KMS-11 (cell line): ENCODE measurements around the gene KCNAB1.

Source experiments
- H2AFZ ChIP-seq: fragments of 200-600 bp; sonication (generic); 2 replicates; pipeline ENCODE4 v1.6.1; 2016; ENCODE audit warnings: antibody characterized with exemption, mixed run types, low read depth
- H3K27ac ChIP-seq: fragments of 200-600 bp; sonication (generic); 2 replicates; pipeline ENCODE4 v1.6.1; 2016; ENCODE audit warnings: mild to moderate bottlenecking, mixed run types
- H3K27me3 ChIP-seq: fragments of 200-600 bp; sonication (generic); 2 replicates; pipeline ENCODE4 v1.6.1; 2017; ENCODE audit warnings: mild to moderate bottlenecking, low read depth, mixed run types, moderate library complexity; ENCODE audit not compliant: insufficient read depth
- H3K36me3 ChIP-seq: fragments of 200-600 bp; sonication (generic); 2 replicates; pipeline ENCODE4 v1.6.1; 2017; ENCODE audit warnings: mild to moderate bottlenecking, mixed run types; ENCODE audit not compliant: insufficient read depth
- H3K4me1 ChIP-seq: fragments of 200-600 bp; sonication (generic); 2 replicates; pipeline ENCODE4 v1.6.1; 2016; ENCODE audit warnings: mild to moderate bottlenecking, low read depth, mixed run types; ENCODE audit not compliant: poor library complexity, severe bottlenecking
- H3K4me2 ChIP-seq: fragments of 200-600 bp; sonication (generic); 2 replicates; pipeline ENCODE4 v1.7.0; 2016; ENCODE audit warnings: mild to moderate bottlenecking, mixed run types
- H3K4me3 ChIP-seq: fragments of 200-600 bp; sonication (generic); IDR thresholded peaks from 2 replicates; pipeline ENCODE4 v1.6.1; 2017; ENCODE audit warnings: low read depth, low read length, mixed read lengths; ENCODE audit not compliant: insufficient read depth
- H3K79me2 ChIP-seq: fragments of 200-600 bp; sonication (generic); 2 replicates; pipeline ENCODE4 v1.6.1; 2016; ENCODE audit warnings: low read depth, mixed run types; ENCODE audit not compliant: insufficient read depth
- H3K9ac ChIP-seq: fragments of 200-600 bp; sonication (generic); 2 replicates; pipeline ENCODE4 v1.6.1; 2016; ENCODE audit warnings: mild to moderate bottlenecking, mixed run types
- H4K20me1 ChIP-seq: fragments of 200-600 bp; sonication (generic); 2 replicates; pipeline ENCODE4 v1.6.1; 2016; ENCODE audit warnings: mild to moderate bottlenecking, mixed run types; ENCODE audit not compliant: insufficient read depth
- TF ChIP-seq, protein P1 (sequence below): fragments of 200-600 bp; sonication (generic); conservative IDR thresholded peaks from 2 replicates; pipeline ENCODE4 v1.6.1; 2017; ENCODE audit warnings: low read depth, mild to moderate bottlenecking, antibody characterized with exemption, low read length, moderate library complexity, mixed read lengths

Gene KCNAB1

GRCh38 chr3:156304406-156304805 lies 184.0 kb downstream of the KCNAB1 start:
- no peaks in the 10 kb centered on the region for H3K27me3 ChIP-seq
- H4K20me1 ChIP-seq: no peaks in the 10 kb centered on the region
- no peak overlapping the region for H3K4me2 ChIP-seq
- no peaks in the 10 kb centered on the region for H3K4me1 ChIP-seq
- no peaks in the 10 kb centered on the region for H3K36me3 ChIP-seq
- H3K27ac ChIP-seq: no peak overlapping the region
- TF ChIP-seq, protein P1, sequence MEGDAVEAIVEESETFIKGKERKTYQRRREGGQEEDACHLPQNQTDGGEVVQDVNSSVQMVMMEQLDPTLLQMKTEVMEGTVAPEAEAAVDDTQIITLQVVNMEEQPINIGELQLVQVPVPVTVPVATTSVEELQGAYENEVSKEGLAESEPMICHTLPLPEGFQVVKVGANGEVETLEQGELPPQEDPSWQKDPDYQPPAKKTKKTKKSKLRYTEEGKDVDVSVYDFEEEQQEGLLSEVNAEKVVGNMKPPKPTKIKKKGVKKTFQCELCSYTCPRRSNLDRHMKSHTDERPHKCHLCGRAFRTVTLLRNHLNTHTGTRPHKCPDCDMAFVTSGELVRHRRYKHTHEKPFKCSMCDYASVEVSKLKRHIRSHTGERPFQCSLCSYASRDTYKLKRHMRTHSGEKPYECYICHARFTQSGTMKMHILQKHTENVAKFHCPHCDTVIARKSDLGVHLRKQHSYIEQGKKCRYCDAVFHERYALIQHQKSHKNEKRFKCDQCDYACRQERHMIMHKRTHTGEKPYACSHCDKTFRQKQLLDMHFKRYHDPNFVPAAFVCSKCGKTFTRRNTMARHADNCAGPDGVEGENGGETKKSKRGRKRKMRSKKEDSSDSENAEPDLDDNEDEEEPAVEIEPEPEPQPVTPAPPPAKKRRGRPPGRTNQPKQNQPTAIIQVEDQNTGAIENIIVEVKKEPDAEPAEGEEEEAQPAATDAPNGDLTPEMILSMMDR: no peak
- no peak overlapping the region for H3K4me3 ChIP-seq
- no peak overlapping the region for H2AFZ ChIP-seq
- no peak overlapping the region for H3K9ac ChIP-seq
- no peaks in the 10 kb centered on the region for H3K79me2 ChIP-seq

GRCh38 chr3:156305672-156306071 lies 185.3 kb downstream of the KCNAB1 start:
- no peak overlapping the region for H3K4me2 ChIP-seq
- no peaks in the 10 kb centered on the region for H3K36me3 ChIP-seq
- H3K79me2 ChIP-seq: no peaks in the 10 kb centered on the region
- TF ChIP-seq, protein P1: no peak
- H3K4me1 ChIP-seq: no peaks in the 10 kb centered on the region
- H2AFZ ChIP-seq: no peak overlapping the region
- H3K27ac ChIP-seq: no peak overlapping the region
- no peak overlapping the region for H3K9ac ChIP-seq
- H4K20me1 ChIP-seq: no peaks in the 10 kb centered on the region
- H3K4me3 ChIP-seq: no peak overlapping the region
- H3K27me3 ChIP-seq: no peaks in the 10 kb centered on the region

GRCh38 chr3:156307704-156308103 lies 187.3 kb downstream of the KCNAB1 start:
- Histone ChIP-seq H3K4me2 (no peak overlapping the region), H3K27me3 (no peaks in the 10 kb centered on the region), H4K20me1 (no peaks in the 10 kb centered on the region), H3K27ac (no peak overlapping the region), H3K36me3 (no peaks in the 10 kb centered on the region), H2AFZ (no peak overlapping the region), H3K79me2 (no peaks in the 10 kb centered on the region), H3K9ac (no peak overlapping the region), H3K4me3 (no peak overlapping the region), H3K4me1 (no peaks in the 10 kb centered on the region)
- TF ChIP-seq, protein P1: no peak

DNA sequence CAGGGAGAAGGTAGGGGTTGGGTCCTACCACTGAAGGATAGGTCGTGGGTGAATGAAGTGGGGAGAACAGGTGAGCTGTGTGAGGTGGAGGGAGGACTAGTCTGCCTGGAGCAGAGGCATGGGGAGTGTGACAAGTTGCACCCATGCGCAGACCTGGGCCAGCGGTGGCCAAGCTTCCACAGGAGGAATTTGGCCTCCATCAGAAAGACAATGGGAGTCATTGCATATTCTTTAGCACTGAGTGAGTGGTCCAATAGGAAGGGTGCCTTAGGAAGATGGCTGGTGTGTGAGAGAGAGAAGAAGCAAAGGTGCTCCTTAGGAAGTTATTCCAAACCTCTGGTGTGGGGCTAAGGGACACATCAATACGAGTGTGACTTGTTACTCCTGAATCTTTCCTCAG lies 191.1 kb downstream of the KCNAB1 start:
- H3K36me3 ChIP-seq: no peaks in the 10 kb centered on the region
- TF ChIP-seq, protein P1: no peak
- H3K9ac ChIP-seq: no peak overlapping the region
- H4K20me1 ChIP-seq: no peaks in the 10 kb centered on the region
- H3K79me2 ChIP-seq: no peaks in the 10 kb centered on the region
- no peak overlapping the region for H3K4me3 ChIP-seq
- H2AFZ ChIP-seq: no peak overlapping the region
- H3K27me3 ChIP-seq: no peaks in the 10 kb centered on the region
- no peak overlapping the region for H3K4me2 ChIP-seq
- no peak overlapping the region for H3K27ac ChIP-seq
- H3K4me1 ChIP-seq: no peaks in the 10 kb centered on the region
